HEK293 (cell line): Measurements from ENCODE around the gene FOXK2.
A peak's percentile ranks its signal among the peaks of the same experiment; 100 is the strongest.

Experiments
- CTCF ChIA-PET: fragments of 350-600 bp; formaldehyde crosslinking; extraction: SDS; loops from one replicate; lab custom pipeline; 2021; ENCODE audit warnings: antibody characterized with exemption; lab: Yijun Ruan, JAX
- POLR2A ChIA-PET: fragments of 300-600 bp; formaldehyde crosslinking; extraction: SDS; loops from one replicate; lab custom pipeline; 2020; ENCODE audit warnings: antibody characterized with exemption, inconsistent platforms; lab: Yijun Ruan, JAX
- H3K27ac ChIP-seq: fragments of 200-500 bp; sonication (Bioruptor generic); 2 replicates; pipeline ENCODE4 v1.5.1; 2014; ENCODE audit warnings: low read depth, low read length, control low read depth, inconsistent platforms; ENCODE audit errors: extremely low read depth
- H3K36me3 ChIP-seq, 2 experiments: fragments of 200-500 bp in 1 of 2; sonication (Bioruptor generic) in 1 of 2; 1 replicate in 1 of 2; 2 replicates in 1 of 2; pipeline ENCODE4 v1.5.1; 2014 to 2017; ENCODE audit warnings: inconsistent platforms in 2 of 2, low read length in 2 of 2; ENCODE audit not compliant: control insufficient read depth in 2 of 2, insufficient read depth in 1 of 2
- H3K4me1 ChIP-seq: fragments of 200-500 bp; sonication (Bioruptor generic); 2 replicates; pipeline ENCODE4 v1.5.1; 2014; ENCODE audit warnings: mild to moderate bottlenecking, low read length, inconsistent platforms; ENCODE audit not compliant: control insufficient read depth, insufficient read depth
- H3K4me3 ChIP-seq: 2 replicates; pipeline ENCODE4 v1.5.1; 2011; ENCODE audit warnings: low read depth, mild to moderate bottlenecking, control low read depth, low read length, moderate library complexity
- H3K9me3 ChIP-seq: fragments of 200-500 bp; sonication (Bioruptor generic); 2 replicates; pipeline ENCODE4 v1.5.1; 2014; ENCODE audit warnings: low read depth, low read length, inconsistent platforms; ENCODE audit not compliant: control insufficient read depth, insufficient read depth
- BCL11B ChIP-seq: fragments of 450-650 bp; formaldehyde crosslinking; IDR thresholded peaks from 2 replicates; pipeline ENCODE4 v1.5.1; 2016; ENCODE audit warnings: low read depth, missing biosample characterization, missing genetic modification characterization
- GLIS2 ChIP-seq: fragments of 450-650 bp; formaldehyde crosslinking; IDR thresholded peaks from 2 replicates; pipeline ENCODE4 v1.5.1; 2016; ENCODE audit warnings: missing biosample characterization, missing genetic modification characterization
- KLF1 ChIP-seq: fragments of 450-650 bp; formaldehyde crosslinking; IDR thresholded peaks from 2 replicates; pipeline ENCODE4 v1.5.1; 2016; ENCODE audit warnings: missing biosample characterization, missing genetic modification characterization
- KLF16 ChIP-seq: fragments of 450-650 bp; formaldehyde crosslinking; IDR thresholded peaks from 2 replicates; pipeline ENCODE4 v1.5.1; 2017; ENCODE audit warnings: missing biosample characterization, missing genetic modification characterization
- PBX3 ChIP-seq: sonication (generic); formaldehyde crosslinking; IDR thresholded peaks from 2 replicates; pipeline ENCODE4 v1.8.1; 2022; ENCODE audit warnings: mild to moderate bottlenecking, moderate library complexity, missing genetic modification reagents
- PRDM10 ChIP-seq: fragments of 450-650 bp; formaldehyde crosslinking; IDR thresholded peaks from 2 replicates; pipeline ENCODE4 v1.5.1; 2016; ENCODE audit warnings: missing biosample characterization, missing genetic modification characterization
- PRDM6 ChIP-seq: fragments of 450-650 bp; formaldehyde crosslinking; IDR thresholded peaks from 2 replicates; pipeline ENCODE4 v1.5.1; 2017; ENCODE audit warnings: missing biosample characterization, missing genetic modification characterization
- SP3 ChIP-seq: fragments of 450-650 bp; formaldehyde crosslinking; IDR thresholded peaks from 2 replicates; pipeline ENCODE4 v1.5.1; 2016; ENCODE audit warnings: missing biosample characterization, missing genetic modification characterization
- ZNF138 ChIP-seq: fragments of 450-650 bp; formaldehyde crosslinking; IDR thresholded peaks from 2 replicates; pipeline ENCODE4 v1.5.1; 2016; ENCODE audit warnings: missing biosample characterization, missing genetic modification characterization, borderline replicate concordance
- ZNF324 ChIP-seq: fragments of 450-650 bp; formaldehyde crosslinking; IDR thresholded peaks from 2 replicates; pipeline ENCODE4 v1.5.1; 2016; ENCODE audit warnings: missing biosample characterization, missing genetic modification characterization
- ZNF394 ChIP-seq: fragments of 450-650 bp; formaldehyde crosslinking; IDR thresholded peaks from 2 replicates; pipeline ENCODE4 v1.5.1; 2016; ENCODE audit warnings: missing biosample characterization, missing genetic modification characterization, mild to moderate bottlenecking, moderate library complexity, borderline replicate concordance
- ZNF433 ChIP-seq: fragments of 450-650 bp; formaldehyde crosslinking; IDR thresholded peaks from 2 replicates; pipeline ENCODE4 v1.5.1; 2016; ENCODE audit warnings: missing biosample characterization, missing genetic modification characterization, low read depth
- ZNF529 ChIP-seq: fragments of 450-650 bp; formaldehyde crosslinking; IDR thresholded peaks from 2 replicates; pipeline ENCODE4 v1.5.1; 2017; ENCODE audit warnings: missing genetic modification characterization, missing biosample characterization; ENCODE audit not compliant: insufficient replicate concordance
- ZNF544 ChIP-seq: fragments of 450-650 bp; formaldehyde crosslinking; IDR thresholded peaks from 2 replicates; pipeline ENCODE4 v1.5.0; 2017; ENCODE audit warnings: missing biosample characterization, missing genetic modification characterization
- ZNF558 ChIP-seq: fragments of 450-650 bp; formaldehyde crosslinking; IDR thresholded peaks from 2 replicates; pipeline ENCODE4 v1.5.1; 2016; ENCODE audit warnings: missing biosample characterization, missing genetic modification characterization
- ZNF600 ChIP-seq: fragments of 450-650 bp; formaldehyde crosslinking; IDR thresholded peaks from 2 replicates; pipeline ENCODE4 v1.5.1; 2016; ENCODE audit warnings: missing biosample characterization, missing genetic modification characterization
- ZNF621 ChIP-seq: fragments of 450-650 bp; formaldehyde crosslinking; IDR thresholded peaks from 2 replicates; pipeline ENCODE4 v1.5.1; 2017; ENCODE audit warnings: missing biosample characterization, missing genetic modification characterization
- ZNF623 ChIP-seq: fragments of 450-650 bp; formaldehyde crosslinking; IDR thresholded peaks from 2 replicates; pipeline ENCODE4 v1.5.1; 2016; ENCODE audit warnings: missing biosample characterization, missing genetic modification characterization
- ZNF76 ChIP-seq: fragments of 450-650 bp; formaldehyde crosslinking; IDR thresholded peaks from 2 replicates; pipeline ENCODE4; 2016; ENCODE audit warnings: low read depth, missing biosample characterization, missing genetic modification characterization, borderline replicate concordance
- ZNF843 ChIP-seq: fragments of 450-650 bp; formaldehyde crosslinking; IDR thresholded peaks from 2 replicates; pipeline ENCODE4 v1.5.1; 2016; ENCODE audit warnings: missing biosample characterization, missing genetic modification characterization
- ZSCAN23 ChIP-seq: fragments of 450-650 bp; formaldehyde crosslinking; IDR thresholded peaks from 2 replicates; pipeline ENCODE4 v1.5.1; 2016; ENCODE audit warnings: missing biosample characterization, missing genetic modification characterization
- TF ChIP-seq, protein P1 (sequence below): fragments of 450-650 bp; formaldehyde crosslinking; IDR thresholded peaks from 2 replicates; pipeline ENCODE4 v1.5.1; 2016; ENCODE audit warnings: missing biosample characterization, missing genetic modification characterization
- TF ChIP-seq, protein P2 (sequence below): fragments of 450-650 bp; formaldehyde crosslinking; IDR thresholded peaks from 2 replicates; pipeline ENCODE4; 2016; ENCODE audit warnings: missing biosample characterization, missing genetic modification characterization

Gene FOXK2

GRCh38 chr17:82494236-82495055, 25.1 kb upstream of the FOXK2 start (continued):
- TF ChIP-seq PRDM6 (no peak), ZNF558 (tag by site-specific recombination) (peak; percentile 72; the same call in 1 of the 2 replicates), ZNF394 (tag by site-specific recombination) (peak; percentile 90), ZNF76 (tag by site-specific recombination) (peak; percentile 86), PRDM10 (tag by site-specific recombination) (peak; percentile 78), ZNF544 (no peak)
- TF ChIP-seq, protein P1, sequence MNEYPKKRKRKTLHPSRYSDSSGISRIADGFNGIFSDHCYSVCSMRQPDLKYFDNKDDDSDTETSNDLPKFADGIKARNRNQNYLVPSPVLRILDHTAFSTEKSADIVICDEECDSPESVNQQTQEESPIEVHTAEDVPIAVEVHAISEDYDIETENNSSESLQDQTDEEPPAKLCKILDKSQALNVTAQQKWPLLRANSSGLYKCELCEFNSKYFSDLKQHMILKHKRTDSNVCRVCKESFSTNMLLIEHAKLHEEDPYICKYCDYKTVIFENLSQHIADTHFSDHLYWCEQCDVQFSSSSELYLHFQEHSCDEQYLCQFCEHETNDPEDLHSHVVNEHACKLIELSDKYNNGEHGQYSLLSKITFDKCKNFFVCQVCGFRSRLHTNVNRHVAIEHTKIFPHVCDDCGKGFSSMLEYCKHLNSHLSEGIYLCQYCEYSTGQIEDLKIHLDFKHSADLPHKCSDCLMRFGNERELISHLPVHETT (tag by site-specific recombination) = peak; percentile 91
- TF ChIP-seq, all 188 proteins: peak for 90

- Histone ChIP-seq H3K27ac (no peak overlapping the region), H3K4me3 (no peak overlapping the region), H3K4me1 (peaks cover 2% of the 10 kb centered on the region; the same call in 1 of the 2 replicates), H3K36me3 (no peaks in the 10 kb centered on the region), H3K9me3 (no peaks in the 10 kb centered on the region)
- ChIA-PET CTCF (interaction anchor here (0.6 to 1.8 kb wide), 5 partner anchors 12 to 365 kb away, joined by 3 to 12 read pairs (median 3); no protein-coding TSS in a partner anchor), POLR2A (interaction anchor here (1.7 to 2.3 kb wide), 2 partner anchors 23 to 25 kb away, joined by 3 to 13 read pairs; partner anchors contain the start of gene FOXK2)
- no peak for TF ChIP-seq ZNF433 (tag by site-specific recombination)
- TF ChIP-seq, protein P2, sequence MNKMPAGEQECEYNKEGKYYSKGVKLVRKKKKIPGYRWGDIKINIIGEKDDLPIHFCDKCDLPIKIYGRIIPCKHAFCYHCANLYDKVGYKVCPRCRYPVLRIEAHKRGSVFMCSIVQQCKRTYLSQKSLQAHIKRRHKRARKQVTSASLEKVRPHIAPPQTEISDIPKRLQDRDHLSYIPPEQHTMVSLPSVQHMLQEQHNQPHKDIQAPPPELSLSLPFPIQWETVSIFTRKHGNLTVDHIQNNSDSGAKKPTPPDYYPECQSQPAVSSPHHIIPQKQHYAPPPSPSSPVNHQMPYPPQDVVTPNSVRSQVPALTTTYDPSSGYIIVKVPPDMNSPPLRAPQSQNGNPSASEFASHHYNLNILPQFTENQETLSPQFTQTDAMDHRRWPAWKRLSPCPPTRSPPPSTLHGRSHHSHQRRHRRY (tag by site-specific recombination) = no peak
- no peak for TF ChIP-seq ZNF623 (tag by site-specific recombination)
- no peak for TF ChIP-seq ZNF529 (tag by site-specific recombination)
- no peak for TF ChIP-seq ZNF544
- TF ChIP-seq ZNF843 = no peak
- peak; percentile 52; the same call in 1 of the 2 replicates for TF ChIP-seq ZNF600
- peak; percentile 31; the same call in 1 of the 2 replicates for TF ChIP-seq SP3 (tag by site-specific recombination)
- TF ChIP-seq KLF1 (tag by site-specific recombination) = peak; percentile 58; the same call in 1 of the 2 replicates
- TF ChIP-seq ZSCAN23 (tag by site-specific recombination) = no peak
- no peak for TF ChIP-seq BCL11B (tag by site-specific recombination)
- TF ChIP-seq ZNF621 (tag by site-specific recombination) = no peak
- TF ChIP-seq ZNF324 (tag by site-specific recombination) = no peak
- no peak for TF ChIP-seq GLIS2 (tag by site-specific recombination)
- no peak for TF ChIP-seq ZNF138 (tag by site-specific recombination)
- no peak for TF ChIP-seq PBX3 (CRISPR knock-in tag)
- no peak for TF ChIP-seq KLF16 (tag by site-specific recombination)
These were observed 23.5 kb upstream of the FOXK2 start for GRCh38 chr17:82495844-82496528.
